Smooth muscle cell (in vitro differentiated cells): ENCODE results near the gene KIFAP3. TPM values are rescaled to one million over a fixed set of nuclear protein-coding genes. Genes with fewer than 3 reads are reported as not detected.
A peak's percentile ranks its signal among the peaks of the same experiment; 100 is the strongest.

ENCODE experiments used
- DNase-seq: peaks from one replicate; lab custom pipeline; 2025; ENCODE audit not compliant: unreplicated experiment; lab: John Stamatoyannopoulos, UW
- H2AFZ ChIP-seq: fragments of 200-600 bp; sonication (generic); 2 replicates; pipeline ENCODE4 v1.6.0; 2016; ENCODE audit warnings: antibody characterized with exemption, low read depth, mild to moderate bottlenecking
- H3F3A ChIP-seq: fragments of 200-600 bp; sonication (generic); 2 replicates; pipeline ENCODE4 v1.6.0; 2017; ENCODE audit warnings: antibody characterized with exemption, low read depth
- H3K27ac ChIP-seq: fragments of 200-600 bp; sonication (generic); 2 replicates; pipeline ENCODE4 v1.5.1; 2016; ENCODE audit warnings: low read depth, mild to moderate bottlenecking
- H3K27me3 ChIP-seq: fragments of 200-600 bp; sonication (generic); 2 replicates; pipeline ENCODE4 v1.6.1; 2016; ENCODE audit warnings: low read depth, mild to moderate bottlenecking
- H3K36me3 ChIP-seq: fragments of 200-600 bp; sonication (generic); 2 replicates; pipeline ENCODE4 v1.5.1; 2016; ENCODE audit warnings: low read depth
- H3K4me1 ChIP-seq: fragments of 200-600 bp; sonication (generic); 2 replicates; pipeline ENCODE4 v1.5.1; 2016; ENCODE audit warnings: low read depth
- H3K4me2 ChIP-seq: fragments of 200-600 bp; sonication (generic); 2 replicates; pipeline ENCODE4 v1.6.0; 2016; ENCODE audit warnings: mild to moderate bottlenecking
- H3K4me3 ChIP-seq: fragments of 200-600 bp; sonication (generic); 2 replicates; pipeline ENCODE4 v1.5.1; 2016; ENCODE audit warnings: mild to moderate bottlenecking
- H3K79me2 ChIP-seq: fragments of 200-600 bp; sonication (generic); 2 replicates; pipeline ENCODE4 v1.6.0; 2016; ENCODE audit warnings: low read depth, mild to moderate bottlenecking
- H3K9ac ChIP-seq: fragments of 200-600 bp; sonication (generic); 2 replicates; pipeline ENCODE4 v1.6.0; 2016; ENCODE audit warnings: low read depth
- H3K9me3 ChIP-seq: fragments of 200-600 bp; sonication (generic); replicated peaks from 2 replicates; pipeline ENCODE4 v1.5.1; 2016; ENCODE audit warnings: low read depth
- H4K20me1 ChIP-seq: fragments of 200-600 bp; sonication (generic); 2 replicates; pipeline ENCODE4 v1.6.0; 2016; ENCODE audit warnings: low read depth
- CTCF ChIP-seq: fragments of 200-600 bp; sonication (generic); IDR thresholded peaks from 2 replicates; pipeline ENCODE4 v1.5.1; 2017; ENCODE audit warnings: borderline replicate concordance, mild to moderate bottlenecking, antibody characterized with exemption; ENCODE audit not compliant: insufficient read depth, poor library complexity, severe bottlenecking
- WGBS: methylation state at CpG from one replicate; pipeline ENCODE4 v1.1.7; 2016; ENCODE audit warnings: low lambda C conversion rate; 5-methylcytosine and 5-hydroxymethylcytosine counted together
- polyA plus RNA-seq: library from polyadenylated mRNA; unstranded; fragments of >200 nt; fragmentation: Nextera tagmentation; extraction: Ambion mirVana; gene quantifications from 2 replicates; pipeline ENCODE4 v1.2.1, GENCODE V29; 2016
- total RNA-seq: library from RNA; depleted of rRNA; stranded (reverse); fragments of >200 nt; gene quantifications from 2 replicates; pipeline ENCODE4 v1.2.3, GENCODE V29; 2014

Gene KIFAP3
- total and polyA plus RNA-seq, 2 experiments from 2014 or later: 37.1 to 55.3 TPM

DNA sequence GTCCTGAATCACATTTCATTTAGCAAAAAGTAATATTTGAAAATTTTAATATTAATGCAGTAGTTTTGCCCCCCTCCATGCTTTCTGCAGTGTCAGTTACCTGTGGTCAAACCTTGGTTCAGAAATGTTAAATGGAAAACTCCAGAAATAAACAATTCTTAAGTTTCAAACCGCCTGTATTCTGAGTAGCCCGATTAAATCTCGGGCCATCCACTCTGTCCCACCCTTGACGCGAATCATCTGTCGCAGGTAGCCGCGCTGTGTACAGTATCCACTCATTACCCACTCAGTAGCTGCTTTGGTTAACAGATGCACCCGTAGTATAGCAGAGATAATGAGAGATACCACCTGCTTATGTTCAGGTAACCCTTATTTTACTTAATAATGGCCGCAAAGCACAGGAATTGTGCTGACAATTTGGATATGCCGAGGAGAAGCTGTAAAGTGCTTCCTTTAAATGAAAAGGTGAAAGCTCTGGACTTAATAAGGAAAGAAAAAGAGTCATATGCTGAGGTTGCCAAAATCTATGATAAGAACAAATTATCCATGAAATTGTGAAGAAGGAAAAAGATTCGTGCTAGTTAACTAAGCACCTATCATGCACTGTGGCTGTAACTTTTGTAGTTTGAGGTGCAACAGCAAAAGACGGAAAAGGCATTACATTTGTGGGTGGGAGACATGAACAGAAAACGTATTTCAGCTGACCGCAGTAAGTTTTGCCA, 179.9 kb downstream of the KIFAP3 start:
- Histone ChIP-seq H3K4me1 (peaks cover 20% of the 10 kb centered on the region), H3K9me3 (no peaks in the 10 kb centered on the region), H3F3A (peaks cover 22% of the 10 kb centered on the region), H4K20me1 (peaks cover 11% of the 10 kb centered on the region), H3K27ac (peak overlapping the region; percentile 98), H3K79me2 (peaks cover 26% of the 10 kb centered on the region), H3K36me3 (no peaks in the 10 kb centered on the region), H3K27me3 (no peaks in the 10 kb centered on the region), H3K9ac (peak overlapping the region; percentile 99), H3K4me2 (peak overlapping the region; percentile 84), H2AFZ (peak overlapping the region; percentile 88), H3K4me3 (peak overlapping the region; percentile 95)
- 44% methylated on average over 15 of the region's 15 CpGs for WGBS
- DNase-seq: no peak
- TF ChIP-seq CTCF: no peak

DNA sequence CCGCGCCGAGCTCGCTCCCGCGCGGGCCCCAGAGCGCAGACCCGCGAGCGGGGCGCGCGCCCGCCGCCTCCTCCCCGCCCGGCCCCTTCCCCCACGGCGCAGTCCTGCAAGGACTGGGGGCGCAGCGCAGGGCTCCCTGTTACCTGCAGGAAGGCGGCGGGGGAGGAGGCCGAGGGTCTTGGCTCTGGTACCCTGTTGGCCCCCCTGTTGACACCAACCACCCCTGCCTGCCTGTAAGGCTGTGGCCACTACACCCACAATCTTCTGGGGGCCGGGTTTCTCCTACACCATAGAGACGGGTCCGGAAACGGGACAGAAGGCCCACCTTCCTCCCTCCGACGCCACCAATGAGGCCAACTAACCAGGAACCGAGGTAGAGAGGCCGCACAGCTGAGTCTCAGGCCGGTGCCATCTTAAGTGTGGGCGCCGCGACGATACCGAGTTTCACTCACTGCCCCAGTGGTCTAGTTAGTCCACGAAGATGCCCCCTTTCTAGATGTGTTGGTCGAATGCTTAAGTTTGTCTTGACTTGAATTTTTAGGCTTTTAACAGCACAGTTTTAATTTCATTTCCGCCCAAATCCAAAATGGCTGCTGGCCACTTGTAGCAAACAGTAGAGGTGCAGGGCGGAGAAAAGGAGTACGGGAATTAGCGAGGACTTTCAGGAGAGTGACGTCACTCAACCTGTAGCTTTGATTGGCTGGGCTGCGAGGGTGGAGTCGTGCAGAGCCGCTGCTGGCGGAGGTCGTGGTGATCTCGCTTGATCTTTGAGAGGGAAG, 180.7 kb downstream of the KIFAP3 start, which contains the start of gene SCYL3:
Gene SCYL3 (minus strand): TSS at position 252 of the 779 bp plus-strand sequence. CDS start 5,056 bp downstream, outside the sequence.
- H3K27me3 ChIP-seq: no peaks in the 10 kb centered on the region
- H3K4me1 ChIP-seq: peaks cover 20% of the 10 kb centered on the region
- H3K27ac ChIP-seq: peak within 1 kb of the TSS; percentile 98
- H3K36me3 ChIP-seq: no peaks in the 10 kb centered on the region
- DNase-seq: peak; percentile 76
- H3F3A ChIP-seq: peaks cover 22% of the 10 kb centered on the region
- H2AFZ ChIP-seq: peak within 1 kb of the TSS; percentile 88
- no peak for TF ChIP-seq CTCF
- peaks cover 34% of the 10 kb centered on the region for H3K79me2 ChIP-seq
- WGBS: under 1% methylated on average over 45 of the region's 52 CpGs
- peak within 1 kb of the TSS; percentile 84 for H3K4me2 ChIP-seq
- no peaks in the 10 kb centered on the region for H3K9me3 ChIP-seq
- H4K20me1 ChIP-seq: peaks cover 16% of the 10 kb centered on the region
- H3K9ac ChIP-seq: peak within 1 kb of the TSS; percentile 99
- peak within 1 kb of the TSS; percentile 95 for H3K4me3 ChIP-seq

DNA sequence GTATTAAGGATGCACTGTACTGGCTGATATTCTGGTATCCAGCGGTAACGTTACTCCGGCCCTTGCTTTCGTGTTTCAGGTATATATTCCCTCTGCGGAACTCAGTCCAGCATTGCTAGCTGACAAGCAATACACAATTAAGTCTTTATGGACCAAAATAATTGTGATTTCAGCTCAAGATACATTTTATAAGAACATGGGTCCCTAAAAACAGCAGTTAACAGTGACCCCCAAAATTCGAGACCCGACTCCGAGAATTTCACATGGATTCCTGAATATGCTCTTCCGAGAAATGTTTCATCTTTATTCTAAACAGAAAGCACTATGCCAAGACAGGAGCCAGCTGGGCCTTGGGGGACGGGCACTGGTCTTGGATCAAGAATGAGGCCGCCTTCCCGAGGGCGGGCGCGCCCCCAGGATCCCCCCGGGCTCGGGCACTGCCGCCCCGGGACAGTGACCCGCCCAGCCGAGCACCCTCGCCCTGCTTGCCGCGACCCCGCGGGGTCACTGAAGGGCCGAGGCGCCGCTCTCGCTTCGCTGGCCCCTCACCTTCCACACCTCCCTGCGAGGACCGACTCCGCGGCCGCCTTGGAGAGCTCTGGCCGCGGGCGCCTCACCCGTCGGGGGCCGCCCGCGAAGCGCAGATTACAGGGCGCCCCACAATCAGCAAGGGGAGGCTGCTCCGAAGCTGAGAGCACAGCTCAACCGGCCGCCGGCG, 181.4 kb downstream of the KIFAP3 start:
- H3K79me2 ChIP-seq: peaks cover 41% of the 10 kb centered on the region
- peak overlapping the region; percentile 95 for H3K4me3 ChIP-seq
- WGBS: 1% methylated on average over 40 of the region's 51 CpGs

More for the DNA sequence above, 181.4 kb downstream of the KIFAP3 start:
- DNase-seq: no peak
- H3K9me3 ChIP-seq: no peaks in the 10 kb centered on the region
- TF ChIP-seq CTCF: no peak
- peaks cover 20% of the 10 kb centered on the region for H3K4me1 ChIP-seq
- peak overlapping the region; percentile 73 for H2AFZ ChIP-seq
- no peaks in the 10 kb centered on the region for H3K27me3 ChIP-seq
- peak overlapping the region; percentile 99 for H3K9ac ChIP-seq
- H3K27ac ChIP-seq: peak overlapping the region; percentile 98
- H3K36me3 ChIP-seq: no peaks in the 10 kb centered on the region
- H3F3A ChIP-seq: peaks cover 22% of the 10 kb centered on the region
- H3K4me2 ChIP-seq: peak overlapping the region; percentile 84
- peaks cover 23% of the 10 kb centered on the region for H4K20me1 ChIP-seq
